K562 (cell line): ENCODE measurements around the gene USP20. TPM values are rescaled to one million over a fixed set of nuclear protein-coding genes. Genes with fewer than 3 reads are reported as not detected.

Experiments
- CEBPZ ChIP-seq: fragments of 150-350 bp; IDR thresholded peaks from 2 replicates; pipeline ENCODE4 v1.6.1; 2014; ENCODE audit warnings: low read depth, mild to moderate bottlenecking, low read length, borderline replicate concordance
- ERF ChIP-seq: fragments of 450-650 bp; formaldehyde crosslinking; IDR thresholded peaks from 2 replicates; pipeline ENCODE4 v1.4.0; 2020; ENCODE audit warnings: mild to moderate bottlenecking, mixed read lengths
- HMG20A ChIP-seq: fragments of 450-650 bp; formaldehyde crosslinking; conservative IDR thresholded peaks from 2 replicates; pipeline ENCODE4 v1.4.0; 2020; ENCODE audit warnings: mild to moderate bottlenecking, mixed read lengths
- NR0B1 ChIP-seq: fragments of 450-650 bp; IDR thresholded peaks from one replicate; pipeline ENCODE4 v1.6.1; 2018; ENCODE audit warnings: mild to moderate bottlenecking, moderate library complexity; ENCODE audit not compliant: partially characterized antibody
- RB1 ChIP-seq: fragments of 450-650 bp; IDR thresholded peaks from 2 replicates; pipeline ENCODE4 v1.6.1; 2017; ENCODE audit warnings: low read depth, mild to moderate bottlenecking
- TCFL5 ChIP-seq: fragments of 250-450 bp; sonication (Bioruptor Pico); conservative IDR thresholded peaks from 2 replicates; pipeline ENCODE4 v1.6.1; 2021; ENCODE audit warnings: mild to moderate bottlenecking, moderate library complexity, matching md5 sums
- ZNF263 ChIP-seq: sonication (generic); formaldehyde crosslinking; IDR thresholded peaks from 2 replicates; pipeline ENCODE4 v1.8.0; 2022; ENCODE audit warnings: mild to moderate bottlenecking, missing genetic modification reagents, borderline replicate concordance
- ZNF384 ChIP-seq: IDR thresholded peaks from 2 replicates; pipeline ENCODE4 v1.6.1; 2012; ENCODE audit warnings: low read depth, low read length, improper control_type of control experiment
- ZNF766 ChIP-seq: fragments of 200-800 bp; sonication (Bioruptor generic); conservative IDR thresholded peaks from 2 replicates; pipeline ENCODE4 v1.6.1; 2016; ENCODE audit warnings: missing genetic modification characterization, missing compliant biosample characterization
- polyA plus RNA-seq, 8 experiments: library from polyadenylated mRNA; depleted of rRNA in 4 of 8; stranded (reverse) in 5 of 8; unstranded in 3 of 8; fragments of >200 nt; fragmentation: Nextera tagmentation in 2 of 8; fragmentation: Illumina TruSeq in 1 of 8; extraction: Ambion mirVana in 2 of 8; extraction: Trizol in 1 of 8; gene quantifications; 2 replicates each; pipeline versions ENCODE4 v1.2.1 to v1.2.3, GENCODE V29; 2011 to 2014; ENCODE audit warnings: inconsistent platforms in 1 of 8, missing spikeins in 1 of 8
- total RNA-seq, 7 experiments: library from RNA; depleted of rRNA in 6 of 7; stranded (reverse); fragments of >200 nt in 6 of 7; fragmentation: Illumina TruSeq in 2 of 7; extraction: Trizol in 2 of 7; gene quantifications; 2 replicates each; pipeline versions ENCODE4 v1.2.1 to v1.2.3, GENCODE V29; 2011 to 2021; ENCODE audit warnings: low replicate concordance in 1 of 7

USP20 gene
- total and polyA plus RNA-seq, 9 of the 15 experiments (the other 6 are each of a cell fraction or from before 2014, with no cell fraction given) = 1.9 to 136 (median 49.1) TPM

GRCh38 chr9:129904734-129905133, 69.5 kb downstream of the USP20 start (continued):
- TF ChIP-seq CEBPZ (no peak), HMG20A (no peak), ZNF766 (CRISPR knock-in tag) (no peak), ERF (CRISPR knock-in tag) (no peak), ZNF384 (no peak), NR0B1 (no peak), TCFL5 (no peak), RB1 (no peak), ZNF263 (no peak)
